HepG2 (cell line): Measurements from ENCODE around the gene ANO6. TPM values are rescaled to one million over a fixed set of nuclear protein-coding genes. Genes with fewer than 3 reads are reported as not detected.
A peak's percentile ranks its signal among the peaks of the same experiment; 100 is the strongest.

Source experiments
- BCL3 ChIP-seq: sonication (generic); formaldehyde crosslinking; IDR thresholded peaks from 2 replicates; pipeline ENCODE4 v1.5.1; 2020; ENCODE audit warnings: mild to moderate bottlenecking, missing genetic modification reagents, moderate library complexity
- BCL6 ChIP-seq: IDR thresholded peaks from 2 replicates; pipeline ENCODE4 v1.6.1; 2016; ENCODE audit warnings: missing genetic modification reagents, missing compliant biosample characterization
- FOXJ3 ChIP-seq: sonication (generic); formaldehyde crosslinking; IDR thresholded peaks from 2 replicates; pipeline ENCODE4 v1.4.0; 2020; ENCODE audit warnings: missing genetic modification reagents, mild to moderate bottlenecking, borderline replicate concordance
- HES4 ChIP-seq: sonication (generic); formaldehyde crosslinking; IDR thresholded peaks from 2 replicates; pipeline ENCODE4 v1.9.0; 2021; ENCODE audit warnings: mild to moderate bottlenecking, missing genetic modification reagents, borderline replicate concordance
- IRF2 ChIP-seq: IDR thresholded peaks from 2 replicates; pipeline ENCODE4 v1.6.1; 2018; ENCODE audit warnings: missing genetic modification reagents, missing compliant biosample characterization
- KLF6 ChIP-seq: IDR thresholded peaks from 2 replicates; pipeline ENCODE4 v1.8.0; 2016; ENCODE audit warnings: missing biosample characterization, missing genetic modification reagents
- MXI1 ChIP-seq: IDR thresholded peaks from 3 replicates; pipeline ENCODE4 v1.6.1; 2012; ENCODE audit warnings: low read depth, low read length, inconsistent platforms, borderline replicate concordance
- NFE2L2 ChIP-seq: fragments of 150-350 bp; IDR thresholded peaks from 2 replicates; pipeline ENCODE4 v1.6.1; 2014; ENCODE audit warnings: low read length
- PAWR ChIP-seq: sonication (generic); formaldehyde crosslinking; IDR thresholded peaks from 2 replicates; pipeline ENCODE4 v1.4.0; 2020; ENCODE audit warnings: missing genetic modification reagents, mild to moderate bottlenecking, borderline replicate concordance
- TEAD2 ChIP-seq: sonication (generic); formaldehyde crosslinking; IDR thresholded peaks from 2 replicates; pipeline ENCODE4 v1.9.0; 2021; ENCODE audit warnings: missing genetic modification reagents
- TFDP2 ChIP-seq: sonication (generic); formaldehyde crosslinking; IDR thresholded peaks from 2 replicates; pipeline ENCODE4 v1.4.0; 2020; ENCODE audit warnings: missing genetic modification reagents
- ZNF121 ChIP-seq: sonication (generic); formaldehyde crosslinking; IDR thresholded peaks from 2 replicates; pipeline ENCODE4 v1.5.0; 2020; ENCODE audit warnings: mild to moderate bottlenecking, missing genetic modification reagents
- ZNF33B ChIP-seq: sonication (generic); formaldehyde crosslinking; IDR thresholded peaks from 2 replicates; pipeline ENCODE4 v1.5.1; 2020; ENCODE audit warnings: mild to moderate bottlenecking, missing genetic modification reagents
- ZNF512 ChIP-seq: sonication (generic); formaldehyde crosslinking; IDR thresholded peaks from 2 replicates; pipeline ENCODE4 v1.4.0; 2020; ENCODE audit warnings: mild to moderate bottlenecking, missing genetic modification reagents
- ZNF512B ChIP-seq: sonication (generic); formaldehyde crosslinking; IDR thresholded peaks from 2 replicates; pipeline ENCODE4 v1.5.1; 2020; ENCODE audit warnings: missing genetic modification reagents, mild to moderate bottlenecking, borderline replicate concordance
- polyA plus RNA-seq, 8 experiments: library from polyadenylated mRNA; depleted of rRNA in 3 of 8; stranded (reverse) in 7 of 8; unstranded in 1 of 8; fragments of >200 nt; fragmentation: Illumina TruSeq in 4 of 8; extraction: Trizol in 4 of 8; gene quantifications; 2 replicates each; pipeline versions ENCODE4 v1.2.1 to v1.2.3, GENCODE V29; 2011 to 2016; ENCODE audit warnings: low read depth in 4 of 8, missing spikeins in 1 of 8, mixed read lengths in 1 of 8; ENCODE audit not compliant: insufficient read depth in 1 of 8
- total RNA-seq, 5 experiments: library from RNA; depleted of rRNA; stranded (reverse); fragments of >200 nt; fragmentation: Illumina TruSeq; extraction: Trizol; gene quantifications; 2 replicates each; pipeline ENCODE4 v1.2.3, GENCODE V29; 2016; ENCODE audit warnings: low read depth in 1 of 5

ANO6 gene
- total and polyA plus RNA-seq, 2 of the 13 experiments (the other 11 are each of a cell fraction or from before 2014, with no cell fraction given): 37.8 to 57.1 TPM

- TF ChIP-seq BCL3 (CRISPR knock-in tag): peak; percentile 50; the same call in 1 of the 2 replicates
- TF ChIP-seq ZNF121 (CRISPR knock-in tag): peak; percentile 67
- TF ChIP-seq ZNF33B (CRISPR knock-in tag): peak; percentile 32; the same call in 1 of the 2 replicates
- TF ChIP-seq FOXJ3 (CRISPR knock-in tag): no peak
- no peak; the same call in 1 of the 2 replicates for TF ChIP-seq IRF2 (CRISPR knock-in tag)
- 0 out of 2 replicates have a peak, but pooled peaks have one; percentile 55 for TF ChIP-seq ZNF512B (CRISPR knock-in tag)
- TF ChIP-seq KLF6 (CRISPR knock-in tag): peak; percentile 48; the same call in 1 of the 2 replicates
- peak; percentile 33; the same call in 1 of the 3 replicates for TF ChIP-seq MXI1
- peak; percentile 86 for TF ChIP-seq TFDP2
- 0 out of 2 replicates have a peak, but pooled peaks have one; percentile 20 for TF ChIP-seq ZNF512 (CRISPR knock-in tag)
- TF ChIP-seq PAWR: no peak
- TF ChIP-seq HES4 (CRISPR knock-in tag): no peak
- TF ChIP-seq BCL6 (CRISPR knock-in tag): peak; percentile 8; the same call in 1 of the 2 replicates
- TF ChIP-seq NFE2L2: no peak
- TF ChIP-seq TEAD2 (CRISPR knock-in tag): 0 out of 2 replicates have a peak, but pooled peaks have one; percentile 68
These were observed at the start of gene ANO6 (continued) for GRCh38 chr12:45215419-45216229.
